HuH-7 (cell line): Measurements from ENCODE around the gene APOL1.
"Not testable (repeated sequence)": the region's sequence is repeated elsewhere in the genome, so short reads cannot be mapped to it uniquely, and the experiment has no call there.

Source experiments
- DNase-seq: peaks from one replicate; pipeline ENCODE4 v3.0.0; 2011; ENCODE audit warnings: low spot score

Gene APOL1

GRCh38 chr22:36225333-36225922 lies 27.5 kb upstream of the APOL1 start:
- DNase-seq = no peak

- no peak for DNase-seq
Measured at GRCh38 chr22:36226189-36226588, 26.7 kb upstream of the APOL1 start.

- no peak for DNase-seq
Measured at GRCh38 chr22:36227396-36227795, 25.5 kb upstream of the APOL1 start.

- no peak for DNase-seq
Measured at GRCh38 chr22:36227806-36228205, 25.1 kb upstream of the APOL1 start.

- not testable (repeated sequence) for DNase-seq
Measured at GRCh38 chr22:36228369-36228768, 24.6 kb upstream of the APOL1 start.

- no peak for DNase-seq
Measured at GRCh38 chr22:36228944-36229343, 24.0 kb upstream of the APOL1 start.

- DNase-seq = not testable (repeated sequence)
Measured at GRCh38 chr22:36229649-36230048, 23.3 kb upstream of the APOL1 start.

GRCh38 chr22:36231051-36231450 lies 21.9 kb upstream of the APOL1 start:
- DNase-seq = not testable (repeated sequence)

- DNase-seq = no peak
Measured at GRCh38 chr22:36232715-36233401, 20.1 kb upstream of the APOL1 start.

- no peak for DNase-seq
Measured at GRCh38 chr22:36233796-36234195, 19.1 kb upstream of the APOL1 start.

GRCh38 chr22:36234213-36234612 lies 18.7 kb upstream of the APOL1 start:
- DNase-seq = no peak

- no peak for DNase-seq
Measured at GRCh38 chr22:36234919-36235318, 18.0 kb upstream of the APOL1 start.

GRCh38 chr22:36235585-36235984 lies 17.3 kb upstream of the APOL1 start:
- no peak for DNase-seq

GRCh38 chr22:36236388-36237319 lies 16.3 kb upstream of the APOL1 start:
- DNase-seq = no peak

GRCh38 chr22:36237462-36238372 lies 15.2 kb upstream of the APOL1 start:
- DNase-seq = no peak

- no peak for DNase-seq
Measured at GRCh38 chr22:36238373-36239149, 14.4 kb upstream of the APOL1 start.

GRCh38 chr22:36239150-36239400 lies 13.9 kb upstream of the APOL1 start:
- DNase-seq = no peak

- DNase-seq = peak; percentile 91
Measured at GRCh38 chr22:36239401-36240171, 13.3 kb upstream of the APOL1 start, which contains the start of gene APOL2. APOL2 (minus strand) TSS chr22:36239527; CDS start chr22:36233162, 6,365 bp downstream.

- DNase-seq = no peak
Measured at GRCh38 chr22:36243986-36244385, 8.9 kb upstream of the APOL1 start.
